GM23338 (cell line): ENCODE measurements around the gene DMKN. TPM values are rescaled to one million over a fixed set of nuclear protein-coding genes. Genes with fewer than 3 reads are reported as not detected.
"Not testable (repeated sequence)": the region's sequence is repeated elsewhere in the genome, so short reads cannot be mapped to it uniquely, and the experiment has no call there.

ENCODE experiments used
- ATAC-seq: fragments of 200-7000 bp; cut with Tn5 transposase; 3 replicates; pipeline ENCODE4 v1.9.1; 2020
- DNase-seq: peaks from one replicate; pipeline ENCODE4 v3.0.0-alpha.2; 2015; ENCODE audit warnings: low spot score
- H2AFZ ChIP-seq: fragments of 200-600 bp; sonication (generic); 2 replicates; pipeline ENCODE4 v1.8.0; 2016; ENCODE audit warnings: antibody characterized with exemption, mild to moderate bottlenecking, moderate library complexity
- H3F3A ChIP-seq: fragments of 200-600 bp; sonication (generic); replicated peaks from 2 replicates; pipeline ENCODE4 v1.8.0; 2017; ENCODE audit warnings: antibody characterized with exemption, mixed run types, low read depth
- H3K27ac ChIP-seq: fragments of 200-600 bp; sonication (generic); 2 replicates; pipeline ENCODE4 v1.6.1; 2016; ENCODE audit warnings: low read depth
- H3K27me3 ChIP-seq: fragments of 200-600 bp; sonication (generic); 2 replicates; pipeline ENCODE4 v1.8.0; 2016; ENCODE audit warnings: mild to moderate bottlenecking, mixed run types, moderate library complexity; ENCODE audit not compliant: insufficient read depth
- H3K36me3 ChIP-seq: fragments of 200-600 bp; sonication (generic); 2 replicates; pipeline ENCODE4 v1.8.0; 2016; ENCODE audit warnings: mild to moderate bottlenecking; ENCODE audit not compliant: insufficient read depth
- H3K4me1 ChIP-seq: fragments of 200-600 bp; sonication (generic); 2 replicates; pipeline ENCODE4 v1.8.0; 2016; ENCODE audit warnings: mild to moderate bottlenecking, moderate library complexity; ENCODE audit not compliant: insufficient read depth
- H3K4me2 ChIP-seq: fragments of 200-600 bp; sonication (generic); 2 replicates; pipeline ENCODE4 v1.7.1; 2017; ENCODE audit warnings: mixed run types
- H3K4me3 ChIP-seq: fragments of 200-600 bp; sonication (generic); 2 replicates; pipeline ENCODE4 v1.6.1; 2016; ENCODE audit warnings: mixed run types
- H3K79me2 ChIP-seq: fragments of 200-600 bp; sonication (generic); replicated peaks from 2 replicates; pipeline ENCODE4 v1.8.0; 2017; ENCODE audit warnings: mild to moderate bottlenecking; ENCODE audit not compliant: insufficient read depth
- H3K9me2 ChIP-seq: fragments of 200-600 bp; sonication (generic); 2 replicates; pipeline ENCODE4 v1.8.0; 2017; ENCODE audit not compliant: insufficient read depth
- H4K20me1 ChIP-seq: fragments of 200-600 bp; sonication (generic); replicated peaks from 2 replicates; pipeline ENCODE4 v1.8.0; 2017; ENCODE audit warnings: mild to moderate bottlenecking; ENCODE audit not compliant: insufficient read depth
- H3K27ac Mint-ChIP-seq: 2 replicates; pipeline ENCODE4 v1.8.0; 2020; ENCODE audit warnings: inconsistent platforms, mild to moderate bottlenecking, moderate library complexity, mixed read lengths
- H3K27me3 Mint-ChIP-seq: 3 replicates; pipeline ENCODE4 v1.8.0; 2022; ENCODE audit warnings: low read depth, mild to moderate bottlenecking, moderate library complexity, mixed read lengths, inconsistent platforms; ENCODE audit not compliant: insufficient read depth, poor library complexity
- H3K36me3 Mint-ChIP-seq: 3 replicates; pipeline ENCODE4 v1.8.0; 2021; ENCODE audit warnings: low read depth, mild to moderate bottlenecking, inconsistent platforms, moderate library complexity, mixed read lengths
- H3K4me1 Mint-ChIP-seq: 3 replicates; pipeline ENCODE4 v1.8.0; 2020; ENCODE audit warnings: mild to moderate bottlenecking, inconsistent platforms, mixed read lengths
- H3K4me3 Mint-ChIP-seq: 3 replicates; pipeline ENCODE4 v1.8.0; 2021; ENCODE audit warnings: moderate library complexity, mild to moderate bottlenecking, inconsistent platforms, mixed read lengths
- H3K9me3 Mint-ChIP-seq: 3 replicates; pipeline ENCODE4 v1.8.0; 2020; ENCODE audit warnings: moderate library complexity, mild to moderate bottlenecking, inconsistent platforms, mixed read lengths
- JUNB ChIP-seq: IDR thresholded peaks from one replicate; pipeline ENCODE4 v1.6.1; 2016; ENCODE audit warnings: antibody characterized with exemption; ENCODE audit not compliant: unreplicated experiment
- NANOG ChIP-seq: IDR thresholded peaks from 2 replicates; pipeline ENCODE4 v1.6.1; 2016; ENCODE audit warnings: antibody characterized with exemption, borderline replicate concordance
- STAT1 ChIP-seq: IDR thresholded peaks from one replicate; pipeline ENCODE4 v1.6.1; 2016; ENCODE audit warnings: antibody characterized with exemption; ENCODE audit not compliant: unreplicated experiment
- ZNF331 ChIP-seq: fragments of 250-450 bp; sonication (Bioruptor Pico); IDR thresholded peaks from 2 replicates; pipeline ENCODE4 v1.5.0; 2020; ENCODE audit warnings: low read depth, mild to moderate bottlenecking, moderate library complexity
- ZNF462 ChIP-seq: fragments of 250-450 bp; sonication (Bioruptor Pico); IDR thresholded peaks from 2 replicates; pipeline ENCODE4 v1.5.0; 2020; ENCODE audit warnings: mild to moderate bottlenecking, moderate library complexity
- polyA plus RNA-seq: library from polyadenylated mRNA; unstranded; fragments of >200 nt; fragmentation: Nextera tagmentation; extraction: Ambion mirVana; gene quantifications from 2 replicates; pipeline ENCODE4 v1.2.1, GENCODE V29; 2016
- total RNA-seq: library from RNA; depleted of rRNA; stranded (reverse); fragments of >200 nt; shearing (Covaris generic); gene quantifications from 2 replicates; pipeline ENCODE4 v1.2.3, GENCODE V29; 2014

DMKN gene
- total and polyA plus RNA-seq, 2 experiments from 2014 or later, result 259 to 569 TPM

- ATAC-seq (no peak), DNase-seq (no peak)
- Mint-ChIP-seq H3K27ac (no peak overlapping the region), H3K36me3 (no peaks in the 10 kb centered on the region), H3K27me3 (peaks cover 3% of the 10 kb centered on the region), H3K4me1 (peaks cover 6% of the 10 kb centered on the region; the same call in 2 of the 3 replicates), H3K4me3 (no peak overlapping the region), H3K9me3 (no peaks in the 10 kb centered on the region)
- Histone ChIP-seq H4K20me1 (no peaks in the 10 kb centered on the region), H2AFZ (no peak overlapping the region), H3K9me2 (no peaks in the 10 kb centered on the region), H3K4me3 (no peak overlapping the region), H3K27ac (no peak overlapping the region), H3K4me1 (peaks cover 7% of the 10 kb centered on the region; the same call in 1 of the 2 replicates), H3K4me2 (no peak overlapping the region), H3F3A (no peaks in the 10 kb centered on the region), H3K79me2 (no peaks in the 10 kb centered on the region), H3K36me3 (no peaks in the 10 kb centered on the region), H3K27me3 (no peaks in the 10 kb centered on the region)
- no peak for TF ChIP-seq STAT1
- TF ChIP-seq JUNB, result no peak
- TF ChIP-seq NANOG, result no peak
- TF ChIP-seq ZNF462 (CRISPR knock-in tag), result no peak
- TF ChIP-seq ZNF331 (CRISPR knock-in tag), result no peak
These were observed 47.2 kb downstream of the DMKN start for GRCh38 chr19:35466259-35466658.

- not testable (repeated sequence) for ATAC-seq, H3K4me3 ChIP-seq, H3K27ac Mint-ChIP-seq
These were observed 50.5 kb downstream of the DMKN start for GRCh38 chr19:35462956-35463355.

More at GRCh38 chr19:35462956-35463355, 50.5 kb downstream of the DMKN start:
- H4K20me1 ChIP-seq, H3K36me3 Mint-ChIP-seq, H3K27ac ChIP-seq, H3K9me2 ChIP-seq, H3K36me3 ChIP-seq, H3K79me2 ChIP-seq, H3F3A ChIP-seq, H3K4me3 Mint-ChIP-seq, H3K4me2 ChIP-seq, H2AFZ ChIP-seq, H3K27me3 ChIP-seq, H3K27me3 Mint-ChIP-seq, H3K4me1 Mint-ChIP-seq, H3K9me3 Mint-ChIP-seq, H3K4me1 ChIP-seq, DNase-seq: not testable (repeated sequence)
